GM12878 (cell line): ENCODE measurements around the gene CNNM3. TPM values are rescaled to one million over a fixed set of nuclear protein-coding genes. Genes with fewer than 3 reads are reported as not detected.

Experiments
- BCL11A ChIP-seq: IDR thresholded peaks from 2 replicates; pipeline ENCODE4 v1.6.1; 2011; ENCODE audit warnings: low read depth, low read length
- BRCA1 ChIP-seq: IDR thresholded peaks from 2 replicates; pipeline ENCODE4 v1.6.1; 2011; ENCODE audit warnings: low read depth, low read length, improper control_type of control experiment
- CHD2 ChIP-seq: IDR thresholded peaks from 2 replicates; pipeline ENCODE4 v1.6.1; 2011; ENCODE audit warnings: low read depth, low read length, improper control_type of control experiment, borderline replicate concordance
- CREB1 ChIP-seq: IDR thresholded peaks from 2 replicates; pipeline ENCODE4 v1.6.1; 2012; ENCODE audit warnings: low read depth, mild to moderate bottlenecking, inconsistent platforms
- CTCF ChIP-seq, 3 experiments: IDR thresholded peaks in 2 of 3; conservative IDR thresholded peaks in 1 of 3; 2 replicates each; pipeline ENCODE4 v1.5.1; 2011; ENCODE audit warnings: low read depth in 3 of 3, low read length in 3 of 3, mild to moderate bottlenecking in 3 of 3, control low read depth in 2 of 3, moderate library complexity in 2 of 3, inconsistent platforms in 1 of 3, mixed read lengths in 1 of 3; ENCODE audit not compliant: control insufficient read depth in 2 of 3, insufficient read depth in 1 of 3; ENCODE audit errors: extremely low read depth in 1 of 3
- FOXK2 ChIP-seq: fragments of 450-650 bp; IDR thresholded peaks from 2 replicates; pipeline ENCODE4 v1.6.1; 2017; ENCODE audit warnings: mild to moderate bottlenecking, moderate library complexity
- HSF1 ChIP-seq: fragments of 150-350 bp; IDR thresholded peaks from 2 replicates; pipeline ENCODE4 v1.6.1; 2014; ENCODE audit warnings: mild to moderate bottlenecking, low read depth, low read length
- IKZF2 ChIP-seq, 2 experiments: fragments of 450-650 bp; IDR thresholded peaks; 2 replicates each; pipeline ENCODE4 v1.6.1; 2017; ENCODE audit warnings: mild to moderate bottlenecking in 2 of 2, moderate library complexity in 2 of 2
- JUNB ChIP-seq: IDR thresholded peaks from 2 replicates; pipeline ENCODE4 v1.6.1; 2016; ENCODE audit warnings: antibody characterized with exemption, mild to moderate bottlenecking
- PAX5 ChIP-seq: IDR thresholded peaks from 2 replicates; pipeline ENCODE4 v1.6.1; 2011; ENCODE audit warnings: low read depth, low read length, borderline replicate concordance
- POLR2A ChIP-seq: IDR thresholded peaks from 2 replicates; pipeline ENCODE4 v1.6.1; 2011; ENCODE audit warnings: low read depth, mild to moderate bottlenecking, low read length
- POLR2AphosphoS5 ChIP-seq: IDR thresholded peaks from 2 replicates; pipeline ENCODE4 v1.6.1; 2011; ENCODE audit warnings: mild to moderate bottlenecking, low read length, inconsistent platforms
- STAT3 ChIP-seq: IDR thresholded peaks from 2 replicates; pipeline ENCODE4 v1.6.1; 2011; ENCODE audit warnings: low read depth, low read length, improper control_type of control experiment
- USF1 ChIP-seq: IDR thresholded peaks from 2 replicates; pipeline ENCODE4 v1.6.1; 2011; ENCODE audit warnings: borderline replicate concordance, low read depth, mild to moderate bottlenecking, moderate library complexity, mixed read lengths, low read length; ENCODE audit not compliant: insufficient read depth; ENCODE audit errors: extremely low read length
- ZNF384 ChIP-seq: IDR thresholded peaks from 2 replicates; pipeline ENCODE4 v1.6.1; 2012; ENCODE audit warnings: low read depth, mild to moderate bottlenecking, low read length, improper control_type of control experiment, borderline replicate concordance
- polyA plus RNA-seq, 11 experiments: library from polyadenylated mRNA; depleted of rRNA in 4 of 11; unstranded in 6 of 11; stranded (reverse) in 5 of 11; fragments of >200 nt; fragmentation: Nextera tagmentation in 4 of 11; fragmentation: Illumina TruSeq in 1 of 11; extraction: Ambion mirVana in 4 of 11; extraction: Trizol in 1 of 11; gene quantifications; 1 replicate in 1 of 11; 2 replicates in 10 of 11; pipeline versions ENCODE4 v1.2.1 to v1.2.3, GENCODE V29; 2011 to 2016; ENCODE audit warnings: inconsistent platforms in 2 of 11, missing spikeins in 2 of 11, low read depth in 1 of 11
- total RNA-seq, 4 experiments: library from RNA; depleted of rRNA in 3 of 4; stranded (reverse); fragments of >200 nt in 3 of 4; fragmentation: Illumina TruSeq in 1 of 4; extraction: Trizol in 1 of 4; gene quantifications; 2 replicates each; pipeline versions ENCODE4 v1.2.1 to v1.2.3, GENCODE V29; 2013 to 2021
- TF ChIP-seq, protein P1 (sequence below): fragments of 450-650 bp; IDR thresholded peaks from 2 replicates; pipeline ENCODE4 v1.6.1; 2016; ENCODE audit warnings: mild to moderate bottlenecking
- TF ChIP-seq, protein P2 (sequence below): fragments of 450-650 bp; IDR thresholded peaks from 2 replicates; pipeline ENCODE4 v1.6.1; 2017; ENCODE audit warnings: borderline replicate concordance
- TF ChIP-seq, protein P3 (sequence below): IDR thresholded peaks from 2 replicates; pipeline ENCODE4 v1.6.1; 2011; ENCODE audit warnings: borderline replicate concordance, low read depth, mild to moderate bottlenecking, moderate library complexity, low read length; ENCODE audit not compliant: insufficient read depth, poor library complexity, severe bottlenecking

Gene CNNM3
- total and polyA plus RNA-seq, 10 of the 15 experiments (the other 5 are each of a cell fraction or from before 2014, with no cell fraction given), result 0.72 to 14.3 (median 4.0) TPM

- TF ChIP-seq HSF1 (no peak), BRCA1 (no peak), PAX5 (no peak), STAT3 (no peak), JUNB (no peak), IKZF2 (IDR thresholded peaks at IDR 0.05) (peak; percentile 51 to 64; a peak in 2 of 4 replicates), USF1 (peak; percentile 28), BCL11A (no peak), POLR2AphosphoS5 (no peak), FOXK2 (peak; percentile 41), CREB1 (no peak), CTCF (IDR thresholded peaks at IDR 0.05 in 2 of 3, conservative IDR thresholded peaks at IDR 0.05 in 1 of 3; ENCODE audit: control insufficient read depth in 2 of 3, extremely low read depth in 1 of 3, insufficient read depth in 1 of 3, low read depth in 3 of 3, low read length in 3 of 3) (no peak), CHD2 (no peak), POLR2A (peak; percentile 45; the same call in 1 of the 2 replicates), ZNF384 (no peak)
- TF ChIP-seq, protein P1, sequence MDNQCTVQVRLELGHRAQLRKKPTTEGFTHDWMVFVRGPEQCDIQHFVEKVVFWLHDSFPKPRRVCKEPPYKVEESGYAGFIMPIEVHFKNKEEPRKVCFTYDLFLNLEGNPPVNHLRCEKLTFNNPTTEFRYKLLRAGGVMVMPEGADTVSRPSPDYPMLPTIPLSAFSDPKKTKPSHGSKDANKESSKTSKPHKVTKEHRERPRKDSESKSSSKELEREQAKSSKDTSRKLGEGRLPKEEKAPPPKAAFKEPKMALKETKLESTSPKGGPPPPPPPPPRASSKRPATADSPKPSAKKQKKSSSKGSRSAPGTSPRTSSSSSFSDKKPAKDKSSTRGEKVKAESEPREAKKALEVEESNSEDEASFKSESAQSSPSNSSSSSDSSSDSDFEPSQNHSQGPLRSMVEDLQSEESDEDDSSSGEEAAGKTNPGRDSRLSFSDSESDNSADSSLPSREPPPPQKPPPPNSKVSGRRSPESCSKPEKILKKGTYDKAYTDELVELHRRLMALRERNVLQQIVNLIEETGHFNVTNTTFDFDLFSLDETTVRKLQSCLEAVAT, result peak; percentile 56; the same call in 1 of the 2 replicates
- TF ChIP-seq, protein P2, sequence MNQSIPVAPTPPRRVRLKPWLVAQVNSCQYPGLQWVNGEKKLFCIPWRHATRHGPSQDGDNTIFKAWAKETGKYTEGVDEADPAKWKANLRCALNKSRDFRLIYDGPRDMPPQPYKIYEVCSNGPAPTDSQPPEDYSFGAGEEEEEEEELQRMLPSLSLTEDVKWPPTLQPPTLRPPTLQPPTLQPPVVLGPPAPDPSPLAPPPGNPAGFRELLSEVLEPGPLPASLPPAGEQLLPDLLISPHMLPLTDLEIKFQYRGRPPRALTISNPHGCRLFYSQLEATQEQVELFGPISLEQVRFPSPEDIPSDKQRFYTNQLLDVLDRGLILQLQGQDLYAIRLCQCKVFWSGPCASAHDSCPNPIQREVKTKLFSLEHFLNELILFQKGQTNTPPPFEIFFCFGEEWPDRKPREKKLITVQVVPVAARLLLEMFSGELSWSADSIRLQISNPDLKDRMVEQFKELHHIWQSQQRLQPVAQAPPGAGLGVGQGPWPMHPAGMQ, result no peak
- TF ChIP-seq, protein P3, sequence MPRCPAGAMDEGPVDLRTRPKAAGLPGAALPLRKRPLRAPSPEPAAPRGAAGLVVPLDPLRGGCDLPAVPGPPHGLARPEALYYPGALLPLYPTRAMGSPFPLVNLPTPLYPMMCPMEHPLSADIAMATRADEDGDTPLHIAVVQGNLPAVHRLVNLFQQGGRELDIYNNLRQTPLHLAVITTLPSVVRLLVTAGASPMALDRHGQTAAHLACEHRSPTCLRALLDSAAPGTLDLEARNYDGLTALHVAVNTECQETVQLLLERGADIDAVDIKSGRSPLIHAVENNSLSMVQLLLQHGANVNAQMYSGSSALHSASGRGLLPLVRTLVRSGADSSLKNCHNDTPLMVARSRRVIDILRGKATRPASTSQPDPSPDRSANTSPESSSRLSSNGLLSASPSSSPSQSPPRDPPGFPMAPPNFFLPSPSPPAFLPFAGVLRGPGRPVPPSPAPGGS, result no peak
Measured at GRCh38 chr2:96768083-96768561, 47.9 kb upstream of the CNNM3 start (continued).
